GM23248 (cell line): ENCODE data around the gene GCSH.

ENCODE experiments used
- EZH2 ChIP-seq: fragments of 200-600 bp; sonication (generic); IDR thresholded peaks from 2 replicates; pipeline ENCODE4 v1.6.1; 2018; ENCODE audit warnings: antibody characterized with exemption, mild to moderate bottlenecking; ENCODE audit not compliant: insufficient read depth, poor library complexity, severe bottlenecking
- EZH2phosphoT487 ChIP-seq: fragments of 200-600 bp; sonication (generic); IDR thresholded peaks from 2 replicates; pipeline ENCODE4 v1.6.1; 2018; ENCODE audit warnings: antibody characterized with exemption, moderate library complexity, mild to moderate bottlenecking, low read depth; ENCODE audit not compliant: insufficient read depth

DNA sequence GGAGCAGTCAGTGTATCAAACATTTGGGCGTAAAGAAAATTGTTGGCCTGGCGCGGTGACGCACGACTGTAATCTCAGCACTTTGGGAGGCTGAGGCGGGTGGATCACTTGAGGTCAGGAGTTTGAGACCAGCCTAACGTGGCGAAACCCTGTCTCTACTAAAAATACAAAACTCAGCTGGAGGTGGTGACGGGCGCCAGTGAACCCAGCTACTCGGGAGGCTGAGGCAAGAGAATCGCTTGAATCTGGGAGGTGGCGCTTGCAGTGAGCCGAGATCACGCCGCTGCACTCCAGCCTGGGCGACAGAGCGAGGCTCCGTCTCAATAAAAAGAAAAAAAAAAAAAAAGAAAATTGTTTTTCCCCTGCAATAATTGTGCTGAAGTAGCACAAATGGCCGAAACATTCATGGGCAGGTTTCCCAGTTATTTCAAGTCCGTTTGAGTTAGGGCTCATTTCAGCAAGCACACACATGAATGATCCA is 1.4 kb downstream of the GCSH start:
- TF ChIP-seq EZH2phosphoT487, result no peak
- TF ChIP-seq EZH2, result no peak
